Left cardiac atrium (tissue), 4 donors: ENCODE data around the gene PAOX. TPM values are rescaled to one million over a fixed set of nuclear protein-coding genes. Genes with fewer than 3 reads are reported as not detected.
"Not testable (repeated sequence)": the region's sequence is repeated elsewhere in the genome, so short reads cannot be mapped to it uniquely, and the experiment has no call there.

ENCODE experiments used
- ATAC-seq, 2 donors: fragments of 200-7000 bp; cut with Tn5 transposase; one replicate each; pipeline ENCODE4 v1.9.1; 2020; ENCODE audit warnings: mild to moderate bottlenecking in 2 of 2, moderate library complexity in 2 of 2
- DNase-seq: peaks from one replicate; pipeline ENCODE4 v3.0.0-alpha.2; 2020
- intact Hi-C, 2 donors: fragments of 100-400 bp; cut with DNase I; formaldehyde crosslinking; loops; one replicate each; pipeline versions ENCODE4 v1.14.1 to v1.15.1; 2022 to 2023
- microRNA-seq, 2 donors: library from miRNA; unstranded; fragments of <30 nt; microRNA quantifications; one replicate each; pipeline ENCODE4 v1.2.0, GENCODE V29; 2020
- total RNA-seq, 2 donors: library from RNA; stranded (reverse); fragmentation: NEBNext Ultra II Directional; extraction: Animal tissue kit (Norgen Biotek cat#: 25700); gene quantifications; one replicate each; pipeline ENCODE4 v1.2.1, GENCODE V29; 2021
- donor health status: DM: no; HTN: yes; CAD: no.
- donor health status: DM: no; HTN: yes; CAD: no; lungs with severe emphysema.
- donor health status: DM: yes; HTN: yes; CAD: no.
- donor health status: Dilated cardiomyopathy.

The PAOX gene
- total RNA-seq, 2 donors from 2014 or later, result 2.9 TPM

DNA sequence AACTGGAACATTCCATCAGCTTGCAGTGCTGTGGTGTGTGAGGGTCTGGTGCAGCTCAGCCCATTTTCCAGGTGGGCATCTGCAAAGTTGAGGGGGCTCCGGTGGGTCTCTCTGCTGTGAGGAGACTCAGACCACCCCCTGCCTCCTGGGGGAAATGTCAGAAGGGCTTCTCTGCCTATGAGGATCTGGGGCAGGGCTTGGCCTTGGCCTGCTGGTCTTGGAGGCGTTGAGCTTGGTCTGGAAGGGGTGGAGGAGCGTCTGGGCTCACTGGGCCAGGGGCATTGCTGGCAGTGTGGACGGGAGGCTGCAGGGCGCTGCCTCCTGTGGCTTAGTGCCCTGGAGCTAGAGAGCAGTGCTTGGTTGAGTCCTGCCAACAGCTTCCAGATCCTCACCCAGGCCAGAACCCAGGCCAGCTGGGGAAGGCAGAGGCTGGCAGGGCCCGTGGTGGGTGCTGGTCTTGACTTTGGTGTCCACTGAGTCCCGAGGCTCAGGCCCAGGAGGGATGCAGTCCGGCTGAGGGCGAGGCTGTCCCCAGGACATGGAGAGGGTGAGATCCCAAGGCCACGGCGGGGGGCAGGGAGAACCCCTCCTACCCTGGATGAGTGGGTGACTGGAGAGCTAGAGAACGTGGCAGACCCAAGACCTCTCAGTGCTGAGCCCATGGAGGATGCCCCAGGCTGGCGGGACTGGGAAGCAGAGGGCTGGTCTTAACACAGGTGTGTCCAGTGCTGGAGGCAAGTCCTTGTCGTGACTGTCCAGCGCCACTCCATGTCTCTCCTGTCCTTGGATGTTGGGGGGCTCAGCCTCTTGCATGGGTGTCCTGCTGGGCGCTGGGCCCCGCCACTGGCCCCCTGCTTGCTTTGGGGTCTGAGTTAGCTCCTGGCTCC is 42.5 kb downstream of the PAOX start:
- no peak for DNase-seq
- intact Hi-C loops, result loop anchor here (10.0 kb wide), 1 partner anchor 153 kb away; no protein-coding TSS in a partner anchor
- ATAC-seq, result no peak

GRCh38 chr10:133422223-133422806 is 43.3 kb downstream of the PAOX start:
- ATAC-seq (no peak), DNase-seq (no peak)
- intact Hi-C loops, result loop anchor here (10.0 kb wide), 1 partner anchor 152 kb away; no protein-coding TSS in a partner anchor

- intact Hi-C loops, result loop anchor here (10.0 kb wide), 1 partner anchor 152 kb away; no protein-coding TSS in a partner anchor
- DNase-seq (no peak), ATAC-seq (peak; percentile 11 to 27)
Measured at GRCh38 chr10:133422807-133423771, 44.0 kb downstream of the PAOX start.

DNA sequence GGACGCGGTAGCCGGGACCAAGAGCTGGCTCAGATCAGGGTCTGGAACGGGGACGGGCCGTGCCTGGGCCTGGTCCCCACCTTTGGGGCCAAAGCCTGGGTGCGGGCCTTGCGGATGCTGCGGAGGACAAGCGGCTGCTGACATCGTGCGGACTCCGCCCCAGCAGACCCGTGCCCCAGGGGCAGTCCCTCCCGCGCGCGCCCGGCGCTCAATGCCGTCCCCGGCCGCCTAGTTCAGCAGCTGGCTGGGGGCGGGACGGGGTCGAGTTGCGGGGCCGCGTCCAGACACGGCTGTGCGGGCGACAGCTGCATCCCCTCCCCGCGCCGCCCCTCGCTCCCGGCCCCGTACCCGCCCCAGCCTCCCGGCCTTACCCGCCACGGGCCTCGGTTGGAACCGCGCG is 45.0 kb downstream of the PAOX start:
- ATAC-seq, result peak in 1 of 2 donors; percentile 37
- intact Hi-C loops, result loop anchor here (10.0 kb wide), 1 partner anchor 151 kb away; no protein-coding TSS in a partner anchor
- DNase-seq, result not testable (repeated sequence)

GRCh38 chr10:133424601-133425000 is 45.5 kb downstream of the PAOX start, which contains the start of gene SPRN:
TSS of gene SPRN (minus strand) at chr10:133424625. CDS start at chr10:133423681, 944 bp downstream.
- intact Hi-C loops, result loop anchor here (10.0 kb wide), 1 partner anchor 150 kb away; no protein-coding TSS in a partner anchor
- peak in 1 of 2 donors; percentile 18 for ATAC-seq
- not testable (repeated sequence) for DNase-seq

- not testable (repeated sequence) for DNase-seq
- intact Hi-C loops, result loop anchor here (10.0 kb wide), 1 partner anchor 145 kb away; no protein-coding TSS in a partner anchor
Measured at GRCh38 chr10:133429571-133429970, 50.5 kb downstream of the PAOX start.

GRCh38 chr10:133431888-133432613 is 53.0 kb downstream of the PAOX start:
- DNase-seq, intact Hi-C loops: not testable (repeated sequence)
- ATAC-seq, result peak in 1 of 2 donors; percentile 31

More at GRCh38 chr10:133429571-133429970, 50.5 kb downstream of the PAOX start:
- not testable (repeated sequence) for ATAC-seq

DNA sequence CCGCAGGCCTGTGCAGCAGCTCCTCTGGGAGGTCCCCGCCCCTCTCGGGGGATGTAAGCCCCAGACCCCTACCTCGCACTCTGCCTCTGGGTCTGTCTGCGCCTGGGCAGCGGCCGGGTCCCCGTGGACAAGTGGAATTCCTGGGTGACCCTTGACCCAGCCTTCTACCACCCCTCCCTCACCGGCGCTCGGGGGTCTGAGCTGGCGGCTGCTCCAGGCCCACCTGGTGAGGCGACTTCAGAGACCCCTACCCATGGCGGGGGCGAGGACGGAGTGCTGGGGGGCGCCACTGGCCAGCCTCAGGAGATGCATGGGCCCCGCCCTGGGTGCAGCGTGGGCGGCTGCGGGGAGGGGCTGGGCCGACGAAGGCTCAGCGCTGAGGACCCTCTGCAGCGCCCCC is 53.7 kb downstream of the PAOX start:
- intact Hi-C loops, DNase-seq: not testable (repeated sequence)
- ATAC-seq, result peak in 1 of 2 donors; percentile 40

- intact Hi-C loops, result no loop called here
- ATAC-seq (no peak), DNase-seq (no peak)
Measured at GRCh38 chr10:133438711-133439273, 59.7 kb downstream of the PAOX start.

DNA sequence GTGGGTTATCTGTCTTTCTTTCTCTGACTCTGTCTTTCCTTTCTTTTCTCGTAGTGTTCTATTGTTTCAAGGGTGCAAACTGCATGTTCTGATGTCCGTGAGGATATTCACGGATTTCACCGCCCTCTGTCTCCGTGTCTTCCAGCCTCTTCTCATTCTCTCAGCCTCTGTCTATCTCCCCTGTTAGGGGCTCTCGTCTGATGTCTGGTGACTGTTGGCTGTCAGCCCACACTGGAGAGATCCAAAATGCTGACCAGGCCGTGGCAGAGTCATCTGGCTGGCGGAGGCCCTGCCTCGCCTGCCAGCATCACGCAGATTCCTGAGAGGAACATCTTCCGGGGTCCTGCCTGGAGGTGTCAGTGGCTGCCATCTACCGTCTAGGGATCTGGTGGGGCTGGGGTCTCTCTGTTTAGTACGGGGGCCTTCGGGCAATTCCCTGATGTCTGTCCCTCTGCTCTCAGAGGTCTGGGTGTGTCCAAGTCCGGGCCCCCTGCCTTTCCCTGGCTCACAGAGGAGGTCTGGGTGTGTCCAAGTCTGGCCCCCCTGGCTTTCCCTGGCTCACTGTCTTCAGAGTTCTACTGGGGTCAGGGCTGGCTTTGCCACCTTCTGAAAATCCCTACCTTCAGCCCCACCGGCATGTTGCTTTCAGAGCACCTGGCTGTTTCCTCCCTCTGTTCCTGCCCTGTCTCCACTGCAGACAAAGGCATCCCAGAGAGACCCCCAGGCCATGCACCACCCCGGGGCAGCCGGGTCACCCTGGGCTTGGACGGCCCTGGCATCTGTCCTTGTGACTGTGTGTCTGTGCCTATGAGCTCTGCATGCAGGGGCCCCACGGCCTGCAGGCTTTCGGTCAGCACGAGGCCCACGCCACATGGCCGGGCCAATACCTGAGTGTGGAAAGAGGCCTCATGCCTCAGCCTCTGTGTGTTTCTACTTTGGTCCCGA is 60.7 kb downstream of the PAOX start:
- DNase-seq (no peak), ATAC-seq (no peak)
- intact Hi-C loops, result no loop called here

DNA sequence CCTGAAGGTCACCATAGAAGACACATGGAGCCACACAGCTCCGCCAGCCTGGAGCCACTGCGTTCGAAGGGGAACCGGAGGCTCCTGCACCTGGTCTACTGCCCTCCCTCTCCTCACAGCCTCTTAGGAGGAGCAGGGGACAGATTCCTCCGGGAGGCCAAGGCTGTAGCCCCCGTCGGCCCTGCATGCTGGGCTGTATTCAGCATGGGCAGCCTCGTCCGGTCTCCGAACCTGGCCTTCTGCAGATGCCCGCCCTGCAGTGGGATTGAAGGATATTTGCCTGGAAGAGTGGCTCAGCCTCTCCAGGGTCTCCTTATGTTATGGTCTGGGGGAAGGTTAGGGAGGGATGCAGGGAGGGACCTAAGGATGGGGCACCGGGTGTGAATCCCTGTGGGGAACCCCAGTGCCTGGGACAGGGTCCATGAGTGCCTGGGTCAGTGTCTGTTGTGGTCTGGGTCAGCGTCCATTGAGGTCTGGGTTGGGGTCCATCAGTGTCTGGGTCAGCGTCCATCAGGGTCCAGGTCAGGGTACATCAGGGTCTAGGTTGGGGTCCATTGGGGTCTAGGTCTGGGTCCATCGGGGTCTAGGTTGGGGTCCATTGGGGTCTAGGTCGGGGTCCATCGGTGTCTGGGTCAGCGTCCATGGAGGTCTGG is 61.7 kb downstream of the PAOX start:
- ATAC-seq, result no peak
- DNase-seq, result no peak
- intact Hi-C loops, result no loop called here

Small RNAs within 50 kb of the gene (microRNA-seq; reads per million reads assigned to microRNA genes)
- gene MIR3944, result 0 to 0.40 reads per million in 2 donors

Other genes with a start within 250 kb of the PAOX start
- under 1 TPM; 0.34 to 0.50 TPM for gene KNDC1, start 219.0 kb upstream of the PAOX start, total RNA-seq
- not detected for gene UTF1, start 149.0 kb upstream of the PAOX start, total RNA-seq
- gene VENTX, start 141.4 kb upstream of the PAOX start, total RNA-seq, result 1 to 10 TPM; 1.3 TPM
- 1 to 10 TPM; 2.3 to 3.8 TPM for gene ADAM8, start 102.4 kb upstream of the PAOX start, total RNA-seq
- gene TUBGCP2, start 70.4 kb upstream of the PAOX start, total RNA-seq, result 10 to 100 TPM; 33.6 to 36.6 TPM
- 10 to 100 TPM; 34.3 to 44.6 TPM for gene ZNF511, start 70.3 kb upstream of the PAOX start, total RNA-seq
- gene CALY, start 42.4 kb upstream of the PAOX start, total RNA-seq, result not detected
- gene PRAP1, start 31.9 kb upstream of the PAOX start, total RNA-seq, result not detected
- 10 to 100 TPM; 16.2 to 19.8 TPM for gene FUOM, start 21.2 kb upstream of the PAOX start, total RNA-seq
- 100 to 1,000 TPM; 106 to 135 TPM for gene ECHS1, start 5.9 kb upstream of the PAOX start, total RNA-seq
- 10 to 100 TPM; 18.8 to 23.2 TPM for gene MTG1, start 14.9 kb downstream of the PAOX start, total RNA-seq
- gene SPRN, start 45.4 kb downstream of the PAOX start, total RNA-seq, result not detected
- under 1 TPM; 0.27 to 0.94 TPM for gene SCART1, start 74.7 kb downstream of the PAOX start, total RNA-seq
- gene CYP2E1, start 148.1 kb downstream of the PAOX start, total RNA-seq, result 1 to 10 TPM; 1.3 TPM
- under 1 TPM; 0.62 to 0.84 TPM for gene SYCE1, start 186.3 kb downstream of the PAOX start, total RNA-seq
- not detected for gene FRG2B, start 247.5 kb downstream of the PAOX start, total RNA-seq